Measurements from ENCODE around the gene RUFY1. TPM values are rescaled to one million over a fixed set of nuclear protein-coding genes. Genes with fewer than 3 reads are reported as not detected.

The RUFY1 gene
- total RNA-seq, 1 donor from 2014 or later: 24.0 TPM

DNA sequence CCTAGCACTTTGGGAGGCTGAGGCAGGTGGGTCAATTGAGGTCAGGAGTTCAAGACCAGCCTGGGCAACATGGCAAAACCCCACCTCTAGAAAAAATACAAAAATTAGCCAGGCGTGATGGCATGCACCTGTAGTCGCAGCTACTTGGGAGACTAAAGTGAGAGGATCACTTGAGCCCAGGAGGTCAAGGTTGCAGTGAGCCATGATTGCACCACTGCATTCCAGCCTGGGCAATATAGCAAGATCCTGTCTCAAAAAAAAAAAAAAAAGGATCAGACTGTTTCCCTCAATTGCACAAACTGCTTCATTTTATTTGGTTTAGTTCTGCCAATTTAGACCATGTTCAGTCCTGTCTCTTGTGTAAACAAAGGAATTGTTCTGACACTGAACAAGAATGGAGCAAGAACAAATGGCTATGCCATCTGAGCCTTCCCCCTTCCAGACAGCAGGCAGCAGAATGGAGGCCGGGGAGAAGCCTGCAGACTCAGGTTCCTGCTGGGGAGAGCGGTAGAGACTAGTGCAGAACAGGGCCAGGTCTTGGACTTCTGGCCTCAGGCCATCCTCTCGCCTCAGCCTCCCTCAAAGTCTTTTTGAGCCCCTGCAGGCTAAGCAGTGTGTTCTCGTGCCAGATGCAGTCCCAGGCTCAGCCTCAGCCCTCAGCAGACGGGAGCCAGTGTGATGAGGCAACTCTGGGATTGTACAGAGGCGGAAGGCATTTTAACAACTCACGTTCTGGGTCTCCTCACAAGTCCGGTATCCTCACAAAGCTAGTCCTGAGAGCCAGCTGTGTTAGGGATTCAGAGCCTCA lies 54.9 kb downstream of the RUFY1 start:
- no peak for DNase-seq

DNA sequence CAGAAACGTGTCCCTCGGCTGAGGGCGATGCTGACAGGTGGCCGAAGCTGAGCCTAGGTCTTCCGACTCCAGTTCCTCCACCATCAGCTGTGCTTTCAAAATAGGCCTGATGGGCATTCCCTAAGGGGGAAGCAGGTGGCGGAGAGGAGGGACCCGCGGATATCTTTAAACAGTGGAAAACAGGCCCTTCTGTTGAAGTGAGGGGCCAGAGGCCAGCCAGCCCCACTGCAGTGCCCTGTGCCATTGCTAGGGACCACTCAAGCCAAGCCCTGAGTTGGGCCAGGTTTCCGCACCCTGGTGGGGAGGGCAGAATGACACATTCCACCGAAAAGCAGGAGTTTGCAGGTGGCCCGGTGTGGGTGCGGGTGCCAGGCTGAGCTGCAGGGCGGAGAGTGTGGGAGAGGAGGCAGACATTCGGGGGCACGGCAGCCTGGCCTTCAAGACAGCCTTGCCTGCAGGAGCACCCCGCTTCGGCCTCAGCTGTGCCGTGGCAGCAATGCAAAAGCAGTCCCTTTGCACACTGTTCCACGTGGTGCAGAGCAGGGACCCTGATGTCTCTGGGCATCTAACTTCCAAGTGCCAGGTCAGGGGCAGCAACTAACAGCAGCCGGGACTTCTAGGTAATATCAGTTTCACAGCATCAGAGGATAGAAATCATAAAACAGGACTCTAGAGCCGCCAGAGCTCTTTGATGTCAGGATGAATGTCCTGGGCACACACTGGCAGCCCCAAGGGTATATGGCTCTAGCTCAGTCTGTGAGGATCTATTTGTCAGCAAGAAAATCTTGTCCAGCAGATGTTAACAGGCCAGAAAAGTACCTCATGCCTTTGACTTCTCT lies 55.9 kb downstream of the RUFY1 start:
- DNase-seq: no peak

DNA sequence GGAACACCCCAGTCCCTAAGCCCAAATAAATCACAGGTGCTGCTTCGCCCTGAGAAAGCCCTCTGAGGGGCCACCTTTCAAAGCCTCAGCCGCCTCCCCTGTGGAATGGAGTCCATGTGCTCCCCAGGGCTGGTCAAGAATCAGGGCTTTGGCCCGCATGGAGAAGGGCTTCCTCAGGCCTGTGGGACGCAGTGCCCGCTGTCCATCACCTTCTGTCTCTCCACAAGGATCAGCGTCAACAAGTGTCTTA lies 56.5 kb downstream of the RUFY1 start:
- no peak for DNase-seq

DNA sequence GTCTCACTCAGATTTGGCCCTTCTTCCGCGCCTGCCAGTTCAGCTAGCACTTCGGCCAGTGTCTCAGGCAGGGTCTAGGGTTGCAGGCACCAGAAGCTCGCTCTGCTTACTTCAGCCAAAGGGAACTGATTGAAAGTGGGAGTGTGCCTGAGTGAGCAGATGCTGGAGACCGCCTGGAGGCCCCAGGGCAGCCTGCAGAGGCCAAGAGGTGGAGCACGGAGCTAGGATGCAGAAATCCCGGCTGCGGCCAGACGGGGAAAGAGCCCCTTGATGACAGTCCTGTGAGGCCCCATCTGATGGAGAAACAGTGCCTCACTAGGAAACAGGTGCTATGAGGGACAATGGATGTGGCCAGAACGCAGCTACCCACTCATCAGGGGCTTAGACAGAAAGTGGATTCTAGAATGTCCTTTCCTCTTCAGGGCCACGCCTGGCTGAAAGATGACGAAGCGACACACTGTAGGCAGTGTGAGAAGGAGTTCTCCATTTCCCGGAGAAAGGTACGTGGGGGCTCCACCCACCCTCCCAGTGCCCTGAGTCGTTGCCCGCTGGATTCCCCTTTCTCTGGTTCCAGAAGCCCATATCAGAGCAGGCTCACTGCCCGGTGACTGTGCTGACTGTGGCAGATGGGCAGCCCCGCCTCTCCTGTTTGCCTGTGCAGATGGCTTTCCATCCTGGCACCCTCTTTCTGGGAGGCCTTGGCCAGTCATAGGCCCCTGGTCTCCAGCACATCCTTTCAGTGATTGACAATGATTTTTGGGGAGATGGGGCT lies 57.0 kb downstream of the RUFY1 start:
- peak; percentile 64 for DNase-seq

DNA sequence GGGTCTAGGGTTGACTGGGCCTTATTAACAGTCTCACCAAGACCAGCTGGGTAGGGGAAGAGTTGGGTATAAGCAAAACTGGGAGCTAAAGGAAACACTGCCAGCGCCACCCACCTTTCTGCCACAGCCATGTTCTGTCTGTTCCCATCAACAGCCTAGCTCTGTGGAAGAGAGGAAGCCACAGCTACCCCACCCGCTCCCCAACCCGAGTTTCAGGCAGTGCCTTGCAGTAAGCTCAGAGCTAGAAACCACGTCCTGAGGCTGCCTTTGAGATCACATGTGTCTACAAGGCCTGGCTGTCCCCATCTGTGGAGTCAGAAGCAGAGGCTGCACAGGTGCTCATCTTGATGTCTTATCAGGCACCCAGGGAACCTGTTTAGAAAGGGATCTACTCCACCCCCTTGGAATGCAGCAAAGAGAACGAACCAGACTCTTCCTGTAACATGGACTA lies 57.8 kb downstream of the RUFY1 start:
- peak; percentile 50 for DNase-seq

DNA sequence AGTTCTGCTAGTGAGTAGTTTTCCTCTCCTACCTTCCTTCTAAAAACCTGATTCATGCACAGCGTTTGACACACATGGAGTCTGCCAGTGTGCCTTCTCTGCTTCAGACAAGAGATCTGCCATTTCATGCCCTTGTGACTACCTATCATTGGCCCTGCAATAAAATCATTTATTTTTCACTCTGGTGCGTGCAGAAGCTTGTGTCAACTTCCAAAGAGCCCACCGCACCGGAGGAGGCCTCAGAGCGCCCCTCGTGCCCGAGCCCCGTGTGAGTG lies 59.4 kb downstream of the RUFY1 start:
- no peak for DNase-seq

DNA sequence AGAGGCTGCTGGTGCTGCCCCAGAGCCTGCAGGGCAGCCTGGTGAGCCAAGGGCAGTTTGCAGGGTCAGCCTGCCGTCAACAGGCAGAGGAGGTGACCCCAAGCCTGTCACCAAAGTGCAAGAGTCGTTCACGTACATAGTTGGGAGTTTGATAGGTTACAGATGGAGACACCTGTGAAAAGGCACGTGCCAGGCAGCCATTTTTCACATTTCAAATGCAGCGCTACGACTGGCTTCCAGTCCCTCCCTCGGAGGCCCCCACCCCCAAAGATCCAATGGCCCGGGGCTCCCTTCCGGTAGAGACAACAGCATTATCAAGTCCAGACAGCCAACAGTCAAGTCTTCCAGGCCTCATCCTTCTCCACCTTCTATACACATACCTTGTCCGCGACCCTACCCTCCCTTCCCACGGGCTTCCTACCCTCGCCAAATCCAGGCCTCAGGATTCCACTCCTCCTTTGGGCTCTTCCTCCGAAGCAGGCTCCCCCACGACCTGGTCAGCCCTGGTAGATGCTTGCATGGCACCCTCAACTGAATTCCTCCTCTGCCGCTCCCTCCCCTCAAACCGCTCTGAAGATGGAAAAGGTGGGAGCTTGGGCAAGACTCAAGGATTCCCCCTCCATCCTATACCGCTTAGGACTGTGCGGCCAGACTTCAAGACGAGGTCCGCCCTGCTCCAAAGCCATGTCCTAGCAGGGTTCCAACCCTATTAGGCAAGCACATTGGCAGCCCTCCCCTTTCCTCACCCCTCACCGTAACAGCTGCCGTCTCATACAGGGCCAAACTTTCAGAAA lies 60.0 kb downstream of the RUFY1 start:
- no peak for DNase-seq

DNA sequence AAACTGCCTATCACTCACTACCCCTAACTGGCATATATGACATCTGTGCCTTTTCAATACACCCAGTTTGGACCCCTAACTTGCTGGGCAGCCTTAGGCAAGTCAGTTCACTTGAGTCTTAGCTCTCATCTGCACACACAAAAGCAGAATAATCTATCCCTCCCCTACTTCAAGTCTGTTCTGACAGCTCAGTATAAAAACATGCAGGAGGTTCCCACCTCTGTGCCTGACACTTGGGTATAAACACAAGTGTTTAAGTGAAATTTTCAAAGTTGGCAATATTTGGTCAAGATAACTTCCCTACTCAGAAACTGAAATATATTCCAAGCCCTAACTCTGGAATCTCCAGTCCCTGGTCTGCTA lies 60.5 kb downstream of the RUFY1 start:
- DNase-seq: no peak

DNA sequence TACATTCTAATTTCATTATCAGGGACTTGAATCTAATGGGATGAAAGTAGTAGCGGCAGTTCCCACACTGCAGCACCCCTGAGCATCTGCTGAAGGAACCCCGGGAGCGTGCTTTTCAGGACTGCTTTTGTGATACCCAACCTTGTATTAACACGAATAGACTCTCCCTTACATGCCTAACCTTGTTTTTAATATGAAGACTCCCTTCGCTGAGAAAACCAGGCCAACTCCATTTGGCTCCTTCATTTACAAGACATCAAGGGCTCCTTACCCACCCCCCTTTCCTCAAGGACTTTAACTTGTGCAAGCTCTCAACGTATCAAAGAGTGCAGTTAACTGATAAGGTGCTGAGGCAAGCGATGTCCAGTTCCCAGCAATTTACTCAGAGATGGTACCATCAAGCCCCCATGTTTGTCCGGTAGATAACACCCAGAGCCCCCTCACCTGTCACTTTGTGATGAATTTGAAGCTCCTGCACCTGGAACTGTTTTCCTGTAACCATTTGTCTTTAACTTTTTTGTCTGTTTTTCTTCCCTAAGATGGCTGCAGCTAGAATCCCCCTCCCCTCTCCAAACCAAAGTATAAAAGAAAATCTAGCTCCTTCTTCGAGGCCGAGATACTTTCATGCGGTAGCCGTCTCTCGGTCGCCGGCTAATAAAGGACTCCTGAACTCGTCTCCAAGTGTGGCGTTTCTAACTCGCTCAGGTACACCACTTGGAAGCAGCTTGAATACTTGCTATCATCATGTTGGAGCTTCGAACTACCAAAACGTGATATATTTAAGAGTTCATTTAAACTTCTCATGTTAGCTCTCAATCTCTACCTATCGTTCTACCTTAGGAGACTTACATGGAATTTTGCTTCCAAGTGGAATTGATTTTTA lies 62.5 kb downstream of the RUFY1 start:
- DNase-seq: no peak

DNA sequence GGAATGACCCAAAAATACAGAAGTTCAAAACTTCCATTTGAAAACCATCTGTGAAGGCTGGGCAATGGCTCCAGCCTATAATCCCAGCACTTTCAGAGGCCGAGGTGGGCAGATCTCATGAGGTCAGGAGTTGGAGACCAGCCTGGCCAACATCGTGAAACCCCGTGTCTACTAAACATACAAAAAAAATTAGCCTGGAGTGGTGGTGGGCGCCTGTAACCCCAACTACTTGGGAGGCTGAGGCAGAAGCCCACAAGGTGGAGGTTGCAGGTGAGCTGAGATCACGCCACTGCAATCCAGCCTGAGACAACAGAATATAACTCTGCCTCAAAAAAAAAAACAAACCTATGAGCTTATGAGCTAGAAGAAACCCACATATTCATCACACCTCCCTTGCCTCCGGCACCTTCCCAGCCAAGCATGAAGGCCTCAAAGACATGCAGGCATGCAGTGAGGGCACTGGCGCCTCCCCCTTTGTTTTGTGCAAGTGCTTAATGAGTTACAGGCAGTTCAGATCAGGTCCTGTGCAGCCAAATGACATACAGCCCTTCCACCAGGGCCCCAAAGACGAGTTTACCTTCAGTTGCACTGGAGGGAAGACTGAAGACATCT lies 63.2 kb downstream of the RUFY1 start:
- no peak for DNase-seq

DNA sequence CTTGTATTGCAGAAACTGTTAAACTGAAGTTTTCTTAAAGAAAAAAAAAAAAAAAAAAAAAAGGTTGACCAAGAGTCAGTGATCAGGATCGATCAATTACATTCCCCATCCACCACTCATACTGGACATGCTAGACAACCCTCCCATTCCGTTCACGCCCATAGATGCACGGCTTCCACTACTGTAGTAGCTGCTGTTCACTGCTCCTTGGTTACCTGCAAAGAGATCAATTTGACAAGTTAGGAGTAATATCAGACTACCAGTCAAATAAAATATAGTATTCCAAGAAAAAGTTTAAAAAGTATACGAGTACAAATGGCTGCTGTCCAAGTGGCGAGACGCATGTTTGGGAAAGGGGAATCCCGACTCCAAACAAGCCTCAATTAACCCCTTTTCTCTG lies 64.4 kb downstream of the RUFY1 start:
- DNase-seq: no peak

DNA sequence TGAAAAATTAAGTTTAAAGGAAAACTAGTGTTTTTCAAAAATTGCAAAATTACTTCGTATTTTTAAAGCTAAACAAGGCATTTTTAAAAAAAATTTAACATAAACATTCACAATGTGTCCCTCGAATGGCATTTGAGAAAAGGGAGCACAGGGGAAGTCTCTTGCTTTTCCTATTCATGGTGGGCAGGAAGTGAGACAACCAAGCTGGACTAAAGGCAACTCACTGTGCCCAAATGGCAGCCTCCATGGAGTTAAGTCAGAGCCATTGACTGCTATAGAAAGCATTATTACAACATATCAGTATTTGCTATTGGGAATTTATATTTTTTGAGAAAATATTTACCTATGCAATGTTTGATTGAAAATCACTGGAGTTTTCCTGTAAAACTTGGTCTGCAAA lies 64.8 kb downstream of the RUFY1 start:
- no peak for DNase-seq

DNA sequence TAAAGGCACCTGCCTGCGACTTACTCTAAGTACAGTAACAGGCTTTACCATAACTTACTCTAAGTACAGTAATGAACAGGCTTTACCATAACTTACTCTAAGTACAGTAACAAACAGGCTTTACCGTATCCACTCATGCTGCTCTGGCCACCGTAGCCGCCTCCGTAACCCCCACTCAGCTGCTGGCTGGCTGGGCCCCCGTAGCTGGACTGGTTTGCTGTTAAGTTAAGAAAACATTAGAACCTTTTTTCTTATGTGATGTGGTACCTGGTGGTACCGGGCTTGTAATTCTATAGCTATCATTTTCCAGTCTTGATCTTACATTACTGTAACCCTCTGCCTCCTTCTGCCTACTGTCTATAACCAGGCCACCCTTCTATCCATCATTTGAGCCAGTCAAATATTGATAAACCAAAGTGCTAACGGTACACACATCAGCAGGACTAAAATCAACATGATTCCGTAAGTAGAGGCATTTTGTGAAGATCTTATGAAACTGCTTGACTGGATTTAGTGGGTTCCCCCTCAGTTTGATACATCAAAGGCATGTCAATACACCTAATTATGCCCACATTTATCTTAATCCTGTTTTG lies 65.7 kb downstream of the RUFY1 start:
- DNase-seq: no peak

DNA sequence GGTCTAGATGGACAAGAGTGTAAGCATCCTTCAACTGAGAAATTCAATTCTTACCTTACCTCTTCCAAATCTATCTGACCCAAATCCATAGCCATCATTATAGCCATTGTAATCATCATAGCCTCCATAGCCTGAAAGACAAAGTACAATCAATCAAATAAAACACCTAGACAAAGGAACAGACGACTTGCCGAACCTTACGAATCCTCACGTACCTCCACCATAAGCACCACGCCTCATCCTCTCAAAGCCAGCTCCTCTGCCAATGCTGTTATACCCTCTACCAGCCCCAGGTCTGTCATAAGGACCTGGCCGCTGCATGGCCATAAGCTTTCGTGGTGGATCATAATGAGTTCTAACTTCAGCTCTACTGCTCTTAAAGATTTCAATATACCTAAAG lies 67.6 kb downstream of the RUFY1 start:
- DNase-seq: no peak

DNA sequence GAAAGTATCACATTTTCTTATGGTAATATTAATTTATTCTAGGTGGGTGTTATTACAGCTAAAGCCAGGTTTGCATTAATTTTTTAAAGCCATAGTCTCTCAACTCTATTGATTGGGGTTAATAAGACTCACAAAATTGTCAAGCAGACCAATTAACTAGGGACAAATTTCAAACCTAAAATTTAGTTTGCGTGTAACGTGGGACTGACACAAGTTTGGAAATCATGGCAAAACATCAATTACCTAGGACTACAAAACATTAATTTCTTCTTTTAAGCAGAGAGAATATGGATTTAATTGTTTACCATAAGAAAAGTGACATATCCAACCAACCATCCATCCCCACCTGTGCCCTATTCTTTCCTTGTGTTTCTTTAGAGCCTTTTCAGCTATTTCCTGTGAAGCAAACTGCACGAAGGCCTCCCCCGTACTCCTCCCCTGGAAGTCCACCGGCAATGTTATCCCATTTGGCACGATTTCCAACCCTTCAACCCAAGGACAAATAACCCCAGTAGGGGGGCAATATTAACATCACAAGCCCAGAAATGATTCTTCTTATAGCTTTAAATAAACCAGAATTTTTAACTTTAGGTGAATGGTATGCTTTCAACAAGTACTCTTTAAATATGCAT lies 68.7 kb downstream of the RUFY1 start:
- no peak for DNase-seq

DNA sequence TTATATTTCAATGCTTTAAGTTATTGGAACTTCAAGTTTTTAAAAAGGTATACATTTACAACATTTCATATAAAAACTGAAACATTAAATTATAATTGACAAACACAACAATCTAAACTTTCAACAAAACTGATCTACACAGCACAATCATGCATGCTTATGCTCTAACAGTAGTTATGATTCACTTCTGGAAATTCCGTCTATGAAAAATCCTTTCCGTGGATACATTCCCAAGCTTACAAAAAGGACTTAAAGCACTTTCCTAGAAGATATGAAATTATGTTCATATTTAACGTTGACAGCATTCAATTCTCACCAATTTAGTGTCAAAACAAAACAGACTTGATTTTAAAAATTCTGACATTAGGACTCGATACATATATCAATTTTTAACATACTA lies 69.4 kb downstream of the RUFY1 start:
- DNase-seq: no peak

DNA sequence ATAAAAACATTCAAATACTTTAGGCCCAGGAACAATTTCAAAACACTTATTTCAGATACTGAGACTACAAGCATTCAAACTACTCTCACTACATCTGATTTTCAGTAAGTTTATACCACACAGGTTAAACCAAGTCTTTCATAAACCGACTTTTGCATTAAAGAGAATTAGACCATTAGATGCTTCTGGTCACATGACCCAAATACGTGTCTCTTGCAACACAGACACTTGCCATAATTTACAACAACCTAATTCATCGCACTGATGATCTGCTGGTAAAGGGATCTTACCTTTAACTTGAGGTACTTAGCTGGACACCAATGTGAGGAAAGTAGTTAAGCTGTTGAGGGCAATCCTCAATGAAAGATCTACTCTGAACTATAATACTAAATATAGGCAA lies 69.9 kb downstream of the RUFY1 start:
- DNase-seq: no peak

DNA sequence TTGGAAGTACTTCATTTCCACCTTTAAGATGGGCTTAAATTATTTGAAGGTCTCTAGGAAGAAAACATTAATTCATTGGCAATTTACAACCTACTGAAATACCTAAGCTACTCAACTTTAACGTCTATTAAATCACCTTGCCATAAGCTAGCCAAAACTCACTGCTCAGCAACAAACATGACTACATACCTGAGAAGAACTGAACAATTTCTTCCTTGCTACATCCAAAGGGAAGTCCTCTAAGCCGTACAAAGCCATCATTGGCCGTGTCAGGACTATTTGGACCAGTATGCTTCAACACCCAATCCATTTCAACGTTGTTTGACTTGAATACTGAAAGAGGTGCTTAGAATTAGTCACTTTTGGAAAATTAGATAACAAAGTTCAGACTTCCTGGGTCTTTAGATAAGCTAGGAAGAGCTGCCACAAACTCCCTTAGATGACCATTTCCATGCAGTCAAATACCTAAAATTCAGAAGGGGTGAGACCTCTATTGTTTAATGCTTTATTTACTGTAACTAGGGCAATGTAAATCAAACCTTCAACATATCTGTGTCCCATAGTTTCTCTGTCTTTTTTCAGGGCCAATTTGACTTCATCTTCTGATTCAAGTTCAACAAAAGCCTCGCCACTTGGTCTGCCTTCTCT lies 70.5 kb downstream of the RUFY1 start:
- DNase-seq: no peak

DNA sequence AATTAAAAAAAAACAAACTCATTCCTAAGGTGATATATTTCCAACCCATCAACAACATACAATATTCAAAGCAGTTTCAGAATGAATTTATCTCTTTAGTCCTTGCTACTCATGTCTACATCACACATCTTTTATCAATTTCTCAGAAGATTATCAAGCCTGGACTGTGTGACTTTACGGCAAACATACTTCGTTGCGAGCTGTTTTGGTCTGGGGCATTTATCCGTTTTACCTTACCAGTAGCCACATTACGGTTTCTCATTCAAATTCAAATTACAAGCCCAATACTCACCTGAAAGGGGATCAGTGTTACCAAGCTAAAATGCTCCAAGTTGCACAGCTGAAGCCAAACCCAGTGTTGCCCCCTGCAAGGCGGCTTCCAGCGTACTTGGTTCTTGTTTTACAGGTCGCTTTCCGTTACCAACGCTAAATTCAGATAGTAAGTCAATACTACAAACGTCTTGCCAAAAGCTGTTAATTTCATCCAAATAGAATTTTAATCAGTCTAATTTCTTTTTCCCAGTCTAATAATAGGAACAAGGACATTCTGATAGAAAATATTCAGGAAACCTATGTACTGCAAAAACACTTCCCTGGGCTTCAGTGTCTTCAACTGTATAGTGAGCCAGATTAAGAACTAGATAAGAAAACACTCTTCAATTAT lies 71.3 kb downstream of the RUFY1 start:
- DNase-seq: no peak
